ENCODE data around the gene HIGD2A.
A peak's percentile ranks its signal among the peaks of the same experiment; 100 is the strongest.
"Not testable (repeated sequence)": the region's sequence is repeated elsewhere in the genome, so short reads cannot be mapped to it uniquely, and the experiment has no call there.

HIGD2A gene

DNA sequence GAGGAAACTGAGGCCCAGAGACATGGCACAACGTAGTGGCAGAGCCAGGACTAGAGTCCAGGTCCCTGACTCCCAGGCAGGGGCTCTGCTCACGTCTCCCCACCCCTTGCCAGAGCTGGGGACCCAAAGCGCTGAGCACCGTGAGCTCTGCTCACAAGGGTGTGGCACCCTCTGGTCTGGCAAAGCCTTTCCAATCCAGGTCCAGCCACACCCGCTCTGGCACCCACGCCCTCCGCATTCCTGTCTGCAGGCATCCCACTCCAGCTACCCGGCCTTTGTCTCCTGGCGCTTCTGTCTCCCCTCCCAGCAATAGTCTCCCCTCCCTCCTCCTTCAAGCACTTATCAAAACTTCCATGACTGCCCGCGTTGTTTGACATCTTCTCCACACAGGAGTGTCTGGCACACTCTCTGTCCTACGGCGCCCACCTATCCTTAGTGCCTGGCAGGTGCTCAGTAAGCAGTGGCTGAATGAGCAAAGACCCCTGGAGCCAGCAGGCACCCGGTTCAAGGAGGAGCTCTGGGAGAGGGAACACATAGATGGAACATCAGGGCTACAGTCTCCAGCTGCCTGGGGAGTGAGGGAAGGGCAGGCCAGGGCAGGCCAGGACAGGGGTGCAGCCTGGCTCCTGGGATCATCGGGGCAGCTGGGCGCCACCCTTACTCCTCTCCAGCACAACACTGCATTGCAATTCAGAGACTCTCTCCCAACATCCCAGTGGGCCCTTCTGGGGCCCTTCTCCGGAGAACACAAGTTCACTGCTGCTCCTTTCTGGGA is 12.0 kb downstream of the HIGD2A start:
- Mint-ChIP-seq H3K36me3 (peaks cover 15% of the 10 kb centered on the region), H3K4me3 (no peak overlapping the region), H3K9me3 (no peaks in the 10 kb centered on the region), H3K27me3 (no peaks in the 10 kb centered on the region), H3K27ac (no peak overlapping the region), H3K4me1 (no peaks in the 10 kb centered on the region)
- no peak for ATAC-seq

GRCh38 chr5:176401281-176402205 is 13.0 kb downstream of the HIGD2A start:
- Mint-ChIP-seq H3K4me1 (no peaks in the 10 kb centered on the region), H3K9me3 (no peaks in the 10 kb centered on the region), H3K27me3 (no peaks in the 10 kb centered on the region), H3K27ac (no peak overlapping the region), H3K4me3 (no peak overlapping the region), H3K36me3 (peaks cover 23% of the 10 kb centered on the region)
- ATAC-seq = no peak

GRCh38 chr5:176405656-176406435 is 17.3 kb downstream of the HIGD2A start:
- H3K9me3 Mint-ChIP-seq = no peaks in the 10 kb centered on the region
- H3K27me3 Mint-ChIP-seq = no peaks in the 10 kb centered on the region
- no peak for ATAC-seq
- H3K36me3 Mint-ChIP-seq = peaks cover 19% of the 10 kb centered on the region
- H3K27ac Mint-ChIP-seq = no peak overlapping the region
- H3K4me3 Mint-ChIP-seq = no peak overlapping the region
- peaks cover under 1% of the 10 kb centered on the region for H3K4me1 Mint-ChIP-seq

- ATAC-seq = no peak
- Mint-ChIP-seq H3K9me3 (no peaks in the 10 kb centered on the region), H3K36me3 (peaks cover 25% of the 10 kb centered on the region), H3K27ac (no peak overlapping the region), H3K4me3 (no peak overlapping the region), H3K27me3 (no peaks in the 10 kb centered on the region), H3K4me1 (peaks cover 8% of the 10 kb centered on the region)
Measured at GRCh38 chr5:176406436-176407052, 18.0 kb downstream of the HIGD2A start.

- Mint-ChIP-seq H3K4me1 (peaks cover 16% of the 10 kb centered on the region), H3K27ac (no peak overlapping the region), H3K36me3 (peaks cover 25% of the 10 kb centered on the region), H3K27me3 (no peaks in the 10 kb centered on the region), H3K9me3 (no peaks in the 10 kb centered on the region), H3K4me3 (no peak overlapping the region)
- no peak for ATAC-seq
Measured at GRCh38 chr5:176407456-176408251, 19.1 kb downstream of the HIGD2A start.

DNA sequence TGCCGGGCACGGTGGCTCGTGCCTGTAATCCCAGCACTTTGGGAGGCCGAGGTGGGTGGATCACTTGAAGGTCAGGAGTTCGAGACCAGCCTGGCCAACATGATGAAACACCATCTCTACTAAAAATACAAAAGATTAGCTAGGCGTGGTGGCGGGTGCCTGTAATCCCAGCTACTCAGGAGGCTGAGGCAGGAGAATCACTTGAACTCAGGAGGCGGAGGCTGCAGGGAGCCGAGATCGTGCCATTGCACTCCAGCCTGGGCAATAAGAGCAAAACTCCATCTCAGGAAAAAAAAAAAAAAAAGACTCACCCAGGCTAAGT is 19.7 kb downstream of the HIGD2A start:
- not testable (repeated sequence) for H3K27me3 Mint-ChIP-seq, H3K9me3 Mint-ChIP-seq, H3K27ac Mint-ChIP-seq, H3K4me3 Mint-ChIP-seq, ATAC-seq
- H3K36me3 Mint-ChIP-seq = peaks cover 25% of the 10 kb centered on the region
- H3K4me1 Mint-ChIP-seq = peaks cover 21% of the 10 kb centered on the region

DNA sequence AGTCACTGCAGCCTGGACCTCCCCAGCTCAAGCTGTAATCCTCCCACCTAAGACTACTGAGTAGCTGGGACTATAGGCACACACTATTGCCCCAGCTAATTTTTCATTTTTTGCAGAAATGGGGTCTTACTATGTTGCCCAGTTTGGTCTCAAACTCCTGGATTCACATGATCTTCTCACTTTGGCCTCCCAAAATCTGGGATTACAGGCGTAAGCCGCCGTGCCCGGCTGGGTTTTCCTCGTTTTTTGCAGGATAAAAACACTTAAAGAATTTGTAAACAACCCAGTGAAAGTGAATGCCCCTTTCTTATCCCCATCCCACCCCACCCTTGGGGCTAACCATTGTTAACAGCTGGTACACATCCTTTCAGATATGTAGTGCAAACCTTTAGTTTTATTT is 20.0 kb downstream of the HIGD2A start:
- H3K4me1 Mint-ChIP-seq = peaks cover 22% of the 10 kb centered on the region
- H3K36me3 Mint-ChIP-seq = peaks cover 25% of the 10 kb centered on the region
- no peaks in the 10 kb centered on the region for H3K9me3 Mint-ChIP-seq
- no peak overlapping the region for H3K27ac Mint-ChIP-seq
- no peak for ATAC-seq
- H3K27me3 Mint-ChIP-seq = no peaks in the 10 kb centered on the region
- H3K4me3 Mint-ChIP-seq = no peak overlapping the region

GRCh38 chr5:176409765-176410164 is 21.2 kb downstream of the HIGD2A start:
- peaks cover 34% of the 10 kb centered on the region for H3K4me1 Mint-ChIP-seq
- H3K27me3 Mint-ChIP-seq = no peaks in the 10 kb centered on the region
- no peak overlapping the region for H3K27ac Mint-ChIP-seq
- no peaks in the 10 kb centered on the region for H3K9me3 Mint-ChIP-seq
- no peak overlapping the region for H3K4me3 Mint-ChIP-seq
- ATAC-seq = no peak
- peaks cover 25% of the 10 kb centered on the region for H3K36me3 Mint-ChIP-seq

GRCh38 chr5:176410486-176411180 is 22.1 kb downstream of the HIGD2A start:
- ATAC-seq = no peak
- Mint-ChIP-seq H3K4me3 (no peak overlapping the region), H3K27ac (no peak overlapping the region), H3K27me3 (no peaks in the 10 kb centered on the region), H3K4me1 (peaks cover 43% of the 10 kb centered on the region), H3K9me3 (no peaks in the 10 kb centered on the region), H3K36me3 (peaks cover 25% of the 10 kb centered on the region)

GRCh38 chr5:176412517-176413254 is 24.1 kb downstream of the HIGD2A start:
- Mint-ChIP-seq H3K36me3 (peaks cover 18% of the 10 kb centered on the region), H3K9me3 (no peaks in the 10 kb centered on the region), H3K4me3 (no peak overlapping the region), H3K27ac (no peak overlapping the region), H3K27me3 (no peaks in the 10 kb centered on the region), H3K4me1 (peaks cover 50% of the 10 kb centered on the region)
- ATAC-seq = no peak

GRCh38 chr5:176413255-176413565 is 24.7 kb downstream of the HIGD2A start:
- Mint-ChIP-seq H3K4me3 (no peak overlapping the region), H3K4me1 (peaks cover 50% of the 10 kb centered on the region), H3K9me3 (no peaks in the 10 kb centered on the region), H3K27ac (no peak overlapping the region), H3K36me3 (peaks cover 18% of the 10 kb centered on the region), H3K27me3 (no peaks in the 10 kb centered on the region)
- no peak for ATAC-seq

- Mint-ChIP-seq H3K27ac (no peak overlapping the region), H3K9me3 (no peaks in the 10 kb centered on the region), H3K36me3 (peaks cover 18% of the 10 kb centered on the region), H3K4me3 (no peak overlapping the region), H3K4me1 (peaks cover 50% of the 10 kb centered on the region), H3K27me3 (no peaks in the 10 kb centered on the region)
- no peak for ATAC-seq
Measured at GRCh38 chr5:176413709-176414191, 25.2 kb downstream of the HIGD2A start.

DNA sequence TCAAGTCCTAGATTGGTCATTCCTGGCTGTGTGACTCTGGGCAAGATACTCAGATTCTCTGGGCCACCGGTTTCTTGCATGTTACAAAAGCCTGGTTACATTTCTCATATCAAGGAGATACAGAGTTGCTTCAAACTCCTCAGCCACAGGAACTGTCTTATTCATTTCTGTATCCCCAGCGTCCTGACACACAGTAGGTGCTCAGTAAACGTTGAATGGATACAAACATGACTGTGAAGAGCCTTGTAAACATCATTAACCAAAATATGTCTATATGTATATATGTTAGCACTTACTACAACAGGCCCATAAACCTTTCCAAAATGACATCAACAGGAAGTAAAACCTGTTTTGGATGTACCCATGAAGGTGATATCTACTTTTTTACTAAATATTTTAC is 26.2 kb downstream of the HIGD2A start:
- ATAC-seq = no peak
- H3K27ac Mint-ChIP-seq = peak overlapping the region; percentile 50
- no peak overlapping the region for H3K4me3 Mint-ChIP-seq
- H3K9me3 Mint-ChIP-seq = no peaks in the 10 kb centered on the region
- no peaks in the 10 kb centered on the region for H3K27me3 Mint-ChIP-seq
- peaks cover 50% of the 10 kb centered on the region for H3K4me1 Mint-ChIP-seq
- H3K36me3 Mint-ChIP-seq = peaks cover 15% of the 10 kb centered on the region

Measured in stimulated activated memory B cell treated with anti-CD40 and anti-IgM and Interleukin-4, amounts not matched to agents 10 μg/mL and 1 μg/mL and 100 μg/mL, for 72 hours (primary cell).